GM21717 (cell line): ENCODE measurements around the gene ADGRA1.

Experiments used
- ATAC-seq: cut with Tn5 transposase; IDR thresholded peaks from one replicate; pipeline ENCODE4 v1.9.1; 2021; ENCODE audit warnings: mild to moderate bottlenecking, moderate library complexity; ENCODE audit not compliant: unreplicated experiment

Gene ADGRA1

DNA sequence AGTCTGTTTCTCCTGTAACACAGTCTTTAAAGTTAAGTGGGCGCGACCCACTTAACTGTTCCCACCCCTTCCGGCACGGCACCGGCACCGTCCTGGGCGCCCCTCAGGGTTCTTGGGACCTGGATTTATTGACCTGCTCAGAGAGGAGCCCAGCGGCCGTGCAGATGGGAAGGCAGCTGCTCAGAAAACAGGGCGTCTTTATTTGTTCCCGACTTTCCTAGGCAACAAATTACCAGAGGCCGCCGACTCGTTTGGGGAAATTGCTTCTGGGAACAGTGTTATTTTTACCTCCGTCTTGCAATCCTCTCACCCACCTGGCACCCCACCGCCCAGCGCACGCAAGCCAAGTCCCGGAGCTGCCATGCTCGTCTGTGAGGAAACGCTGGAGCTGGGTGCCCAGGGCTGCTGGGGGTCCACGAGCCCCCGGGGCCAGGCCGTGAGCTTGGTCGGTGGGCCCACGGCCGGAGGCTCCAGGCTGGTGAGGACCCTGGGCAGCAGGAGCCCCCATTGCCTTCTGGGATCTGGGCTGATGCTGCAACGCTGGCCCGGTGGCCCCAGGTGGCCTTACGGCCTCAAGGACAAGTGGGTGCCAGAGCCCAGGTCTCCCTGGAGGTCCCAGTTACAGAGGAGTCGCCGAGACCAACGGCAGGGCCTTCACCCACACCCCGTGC lies 14.9 kb upstream of the ADGRA1 start:
- no peak for ATAC-seq

DNA sequence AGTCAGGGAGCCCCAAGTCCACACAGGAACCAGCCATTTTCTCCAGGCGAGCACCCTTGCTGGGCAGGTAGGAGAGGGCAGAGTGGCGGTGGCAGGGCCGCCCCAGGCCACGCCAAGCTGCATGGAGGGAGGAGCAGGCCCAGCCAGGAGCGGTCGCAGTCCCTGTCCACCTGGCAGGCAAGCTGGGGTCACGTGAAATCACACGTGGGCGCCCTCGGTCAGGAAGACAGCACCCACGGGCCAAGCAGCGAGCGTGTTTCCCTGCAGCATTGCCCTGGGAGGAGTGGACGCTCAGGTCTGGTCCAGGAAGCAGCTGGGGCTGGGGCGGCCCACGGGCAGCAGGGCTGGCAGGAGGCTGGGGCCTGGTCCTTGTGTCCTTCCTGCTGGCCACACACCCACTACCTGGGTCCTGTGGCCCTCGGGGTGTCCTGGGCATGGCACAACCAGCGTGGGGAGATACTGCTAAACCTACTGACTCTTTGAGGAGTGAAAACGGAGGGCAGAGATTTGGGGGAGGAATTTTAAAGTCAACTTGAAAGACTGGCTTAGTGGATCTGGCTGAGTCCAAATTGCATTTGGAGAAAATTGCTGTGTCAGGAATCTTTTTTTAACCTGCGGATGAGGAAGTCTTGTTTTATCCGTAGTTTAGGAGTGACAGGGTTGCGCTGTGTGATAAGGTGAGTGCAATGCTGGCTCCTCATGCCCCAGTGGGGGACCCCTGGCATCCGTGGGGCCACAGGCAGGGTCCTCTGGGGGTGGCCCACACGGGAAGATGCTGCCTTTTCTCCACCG lies 12.2 kb upstream of the ADGRA1 start:
- no peak for ATAC-seq

DNA sequence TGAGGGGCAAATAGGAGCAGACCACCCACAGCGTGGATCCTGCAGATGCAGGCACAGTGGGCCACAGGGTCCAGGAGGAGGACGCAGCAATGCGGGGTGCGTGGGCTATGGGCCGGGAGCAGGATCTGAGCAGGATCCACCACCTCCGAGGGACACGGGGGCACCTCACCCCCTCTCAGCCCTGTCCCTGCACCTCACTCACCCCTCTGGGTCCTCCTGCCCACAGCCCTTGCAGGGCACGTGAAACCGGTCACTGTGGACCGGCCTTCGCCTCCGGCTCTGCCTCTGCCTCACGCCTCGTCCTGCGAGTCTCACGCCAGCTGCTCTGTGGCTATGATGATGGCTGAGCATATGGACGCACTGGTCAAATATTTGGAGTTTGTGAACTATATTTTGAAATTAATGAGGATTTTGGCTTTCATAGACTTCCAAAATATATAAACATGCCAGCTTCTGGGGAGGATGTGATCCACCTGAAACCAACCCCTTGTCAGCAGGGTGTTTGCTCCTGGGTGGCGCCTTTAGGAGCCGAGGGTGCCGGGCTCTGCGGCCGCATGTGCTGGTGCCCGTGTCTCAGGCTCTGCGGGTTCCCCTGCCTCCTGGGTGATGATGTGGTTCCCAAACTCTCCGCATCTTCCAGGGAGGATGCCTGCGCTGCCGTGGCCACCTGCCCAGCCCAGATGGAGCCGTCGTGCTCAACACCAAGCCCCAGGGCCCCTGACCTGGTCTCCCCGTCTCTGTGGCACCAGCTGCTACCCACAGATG lies 11.3 kb upstream of the ADGRA1 start:
- no peak for ATAC-seq

DNA sequence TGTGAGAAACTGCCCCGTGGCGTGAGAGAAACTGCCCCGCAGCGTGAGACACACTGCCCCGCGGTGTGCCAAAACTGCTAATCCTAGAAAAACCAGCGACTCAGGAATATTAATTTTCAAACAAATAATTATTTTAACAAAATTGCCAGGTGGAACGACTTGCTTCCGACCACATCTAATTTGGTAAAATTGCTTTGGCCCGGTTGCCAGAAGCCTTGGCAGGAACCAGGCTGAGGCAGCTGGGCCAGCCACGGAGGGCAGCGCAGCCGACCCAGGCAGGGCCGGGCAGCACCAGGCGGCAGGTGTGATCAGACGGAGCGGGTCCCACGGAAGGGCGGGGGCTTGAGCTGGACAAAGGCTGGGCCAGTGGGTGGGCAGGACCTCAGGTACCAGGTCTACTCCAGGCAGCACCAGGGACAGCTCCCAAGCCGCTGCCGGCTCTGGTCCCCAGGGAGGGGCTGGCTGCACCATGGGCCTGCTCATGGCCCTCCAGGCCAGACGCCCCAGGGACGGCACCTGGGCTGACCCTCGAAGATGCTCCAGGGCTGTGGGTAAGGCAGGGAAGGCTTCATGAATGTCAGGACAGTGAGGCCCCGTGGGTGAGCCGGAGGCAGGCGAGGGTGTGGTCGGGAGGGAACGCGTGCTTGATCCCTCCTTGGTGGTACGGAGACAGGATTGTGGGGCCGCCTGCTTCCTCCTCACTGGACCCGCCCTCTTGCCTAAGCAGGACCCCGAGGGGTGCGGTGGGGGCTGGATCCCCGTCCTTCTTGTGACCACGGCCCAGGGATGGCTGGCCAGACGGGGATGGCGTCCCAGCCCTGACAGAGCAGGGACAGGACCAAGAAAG lies 7.7 kb upstream of the ADGRA1 start:
- ATAC-seq, result no peak

DNA sequence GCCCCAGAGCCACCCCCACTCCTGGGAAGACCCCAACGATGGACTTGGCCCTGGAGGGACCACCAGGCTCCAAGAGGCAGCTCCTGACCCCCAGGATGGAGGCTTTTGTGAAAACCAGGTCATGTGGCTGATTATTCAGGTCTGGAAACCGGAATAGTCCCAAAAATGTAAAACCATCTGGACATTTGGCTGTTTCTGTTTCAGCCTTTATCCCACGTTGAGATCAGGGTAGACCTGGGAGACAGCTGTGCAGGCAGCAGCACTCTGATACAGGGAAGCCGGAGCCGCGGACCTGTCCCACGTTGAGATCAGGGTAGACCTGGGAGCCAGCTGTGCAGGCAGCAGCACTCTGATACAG lies 7.1 kb upstream of the ADGRA1 start:
- ATAC-seq, result no peak

DNA sequence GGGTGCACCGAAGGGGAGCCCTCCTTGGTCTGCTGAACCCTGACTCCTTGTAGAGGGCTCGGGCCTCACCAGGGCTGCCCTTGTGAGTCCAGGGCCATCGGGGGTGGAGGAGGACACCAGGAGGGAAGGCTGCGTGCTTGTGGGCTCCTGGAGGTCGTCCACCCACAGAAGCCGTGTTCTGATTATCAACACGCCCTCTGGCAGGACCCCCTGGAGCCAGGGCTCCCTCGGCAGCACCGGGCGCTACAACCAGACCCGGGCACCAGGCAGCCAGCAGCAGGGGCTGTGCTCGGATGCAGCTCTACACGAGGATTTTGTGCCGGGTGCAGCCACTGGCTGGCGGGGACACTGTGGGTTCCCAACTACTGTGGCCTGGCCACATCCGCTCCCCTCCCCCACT lies 6.1 kb upstream of the ADGRA1 start:
- ATAC-seq, result no peak

DNA sequence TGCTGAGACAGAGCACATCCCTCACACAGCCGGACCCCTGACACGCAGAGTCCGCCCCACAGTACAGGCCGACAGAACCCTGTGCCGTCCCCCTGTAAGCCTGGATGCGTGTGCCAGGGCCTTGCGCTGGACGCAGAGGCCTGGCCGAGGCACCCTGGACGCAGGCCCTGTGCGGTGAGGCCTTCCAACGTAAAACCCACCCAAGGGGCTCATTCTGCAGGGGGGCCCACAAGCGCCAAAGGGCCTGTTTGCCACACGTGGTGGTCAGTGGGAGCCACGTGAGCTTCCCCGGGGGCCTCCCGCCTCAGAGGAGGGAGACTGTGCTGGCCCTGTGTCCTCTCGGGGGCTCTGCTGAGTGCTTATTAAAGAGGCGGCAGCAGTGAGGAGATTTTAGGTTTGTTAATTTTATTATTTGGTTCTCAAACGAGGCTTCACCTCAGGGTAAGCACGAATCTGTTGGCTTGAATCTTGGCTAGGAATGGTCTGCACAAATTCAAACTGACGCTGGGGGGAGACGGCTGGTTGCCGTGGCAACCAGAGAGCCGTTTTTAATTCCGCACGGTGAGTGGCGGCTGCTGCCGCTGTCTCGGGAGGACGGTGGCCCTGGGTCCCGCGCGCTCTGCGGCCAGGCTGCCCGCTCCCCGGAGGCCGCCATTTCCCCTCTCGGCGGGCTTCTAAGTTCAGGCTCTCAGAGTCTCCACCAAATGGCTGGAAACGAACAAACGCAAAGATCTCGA lies 4.9 kb upstream of the ADGRA1 start:
- no peak for ATAC-seq

DNA sequence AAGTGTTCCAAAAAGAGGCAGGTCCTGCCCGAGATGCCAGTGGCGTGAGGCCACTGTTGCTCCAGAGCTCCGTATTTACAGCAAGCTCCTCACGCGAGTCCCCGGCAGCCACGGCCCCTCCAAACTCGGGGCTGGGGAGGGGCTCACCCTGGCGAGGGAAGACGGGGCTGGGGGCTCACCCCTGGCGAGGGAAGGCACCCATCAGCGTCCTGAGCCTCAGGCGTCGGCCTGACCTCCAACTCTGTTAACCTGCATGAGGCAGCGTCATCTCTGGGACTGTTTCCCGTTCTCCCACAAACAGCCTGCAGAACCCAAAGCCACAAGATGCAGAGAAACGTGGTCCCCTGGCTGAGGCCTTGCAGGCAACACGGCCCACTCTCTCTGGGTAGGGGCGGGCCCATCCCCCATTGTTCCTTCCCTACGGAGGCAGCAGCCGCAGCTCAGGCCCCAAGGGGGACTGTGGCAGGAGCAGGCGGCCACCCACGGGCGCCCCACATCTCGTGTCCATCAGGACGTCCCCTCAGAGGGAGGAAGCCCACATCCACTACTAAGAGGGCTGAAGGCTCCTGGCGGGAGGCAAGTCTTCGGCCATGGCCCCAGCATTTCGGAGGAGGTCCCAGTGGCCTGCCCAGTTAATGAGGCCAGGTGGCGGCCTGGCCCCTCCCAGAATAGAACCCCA lies 4.2 kb upstream of the ADGRA1 start:
- no peak for ATAC-seq

DNA sequence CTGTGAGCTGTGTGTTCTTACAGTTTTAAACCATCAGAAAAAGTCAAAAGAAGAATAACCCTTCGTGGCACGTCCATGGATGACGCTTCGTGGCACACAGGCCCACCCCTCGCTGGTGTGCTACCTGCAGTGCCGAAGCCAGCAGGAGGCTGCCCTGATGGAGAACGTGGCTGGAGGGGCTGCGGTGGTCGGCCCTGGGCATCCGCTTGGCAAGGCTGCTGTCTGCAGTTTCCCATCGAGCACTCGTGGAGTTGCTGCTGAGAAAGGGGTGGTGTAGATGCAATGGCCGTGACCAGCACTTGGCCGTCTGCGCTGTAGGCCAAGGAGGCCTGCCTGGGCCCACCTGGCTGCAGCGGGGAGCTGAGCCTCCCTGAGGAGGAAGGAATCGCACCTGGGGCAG lies 3.2 kb upstream of the ADGRA1 start:
- ATAC-seq, result no peak

DNA sequence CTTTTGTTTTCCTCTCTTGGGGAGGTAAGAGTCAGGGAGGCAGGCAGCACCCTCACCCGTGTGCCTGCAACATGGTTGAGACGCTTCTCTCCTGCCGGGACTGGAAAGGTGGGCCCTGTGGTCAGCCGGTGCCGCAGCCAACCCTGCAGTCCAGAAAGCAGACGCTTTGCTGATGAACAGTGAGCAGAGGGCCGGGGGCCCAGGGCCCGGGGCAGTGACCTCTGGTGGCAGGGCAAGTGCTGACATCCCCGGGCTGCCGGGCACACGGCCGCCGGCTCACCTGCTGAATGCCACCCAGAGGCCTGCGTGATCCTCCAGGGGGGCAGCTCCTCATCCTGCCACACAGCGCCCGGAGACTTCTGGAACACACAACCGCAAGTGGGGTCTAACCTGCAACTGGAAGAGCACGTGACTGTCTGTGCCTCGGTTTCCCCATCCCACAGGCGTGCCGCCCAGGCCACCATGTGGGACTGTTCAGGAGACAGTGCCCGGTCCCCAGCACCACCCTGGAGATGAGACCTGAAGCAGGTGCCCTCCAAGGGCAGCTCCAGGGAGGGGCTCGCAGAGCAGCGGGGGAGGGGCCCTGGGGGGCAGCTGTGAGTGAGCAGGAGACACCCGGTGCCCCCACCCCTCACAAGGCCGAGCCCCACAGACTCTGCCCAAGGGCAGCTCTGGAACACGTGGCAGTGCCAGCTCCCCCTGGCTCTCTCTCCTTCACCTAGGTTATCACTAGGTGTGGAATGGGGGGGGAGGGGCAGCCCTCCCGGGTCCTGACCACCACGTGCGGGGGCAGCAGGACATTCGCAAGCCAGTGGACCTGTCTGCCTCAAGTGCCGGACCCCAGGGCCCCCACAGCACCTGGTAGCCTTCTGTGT lies 2.2 kb upstream of the ADGRA1 start:
- no peak for ATAC-seq

DNA sequence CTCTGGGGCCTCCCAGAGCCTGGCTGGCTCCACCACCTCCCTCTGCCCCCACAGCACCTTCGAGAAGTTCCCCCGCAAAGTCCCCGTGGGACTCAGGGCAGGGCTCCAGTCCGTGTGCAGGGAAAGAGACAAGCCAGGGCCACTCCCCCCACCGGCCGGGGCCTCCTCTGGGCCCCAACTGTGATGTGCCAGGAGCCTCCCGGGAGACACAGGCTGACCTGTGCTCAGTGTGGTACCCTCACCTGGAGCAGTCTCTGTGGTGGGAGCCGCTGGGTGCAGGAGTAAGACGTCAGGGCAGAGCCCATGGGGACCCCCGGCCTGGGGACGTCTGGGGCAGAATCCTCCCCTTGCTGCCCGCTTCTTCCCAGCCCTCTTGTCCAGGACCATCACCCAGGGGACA lies 1.5 kb upstream of the ADGRA1 start:
- no peak for ATAC-seq

DNA sequence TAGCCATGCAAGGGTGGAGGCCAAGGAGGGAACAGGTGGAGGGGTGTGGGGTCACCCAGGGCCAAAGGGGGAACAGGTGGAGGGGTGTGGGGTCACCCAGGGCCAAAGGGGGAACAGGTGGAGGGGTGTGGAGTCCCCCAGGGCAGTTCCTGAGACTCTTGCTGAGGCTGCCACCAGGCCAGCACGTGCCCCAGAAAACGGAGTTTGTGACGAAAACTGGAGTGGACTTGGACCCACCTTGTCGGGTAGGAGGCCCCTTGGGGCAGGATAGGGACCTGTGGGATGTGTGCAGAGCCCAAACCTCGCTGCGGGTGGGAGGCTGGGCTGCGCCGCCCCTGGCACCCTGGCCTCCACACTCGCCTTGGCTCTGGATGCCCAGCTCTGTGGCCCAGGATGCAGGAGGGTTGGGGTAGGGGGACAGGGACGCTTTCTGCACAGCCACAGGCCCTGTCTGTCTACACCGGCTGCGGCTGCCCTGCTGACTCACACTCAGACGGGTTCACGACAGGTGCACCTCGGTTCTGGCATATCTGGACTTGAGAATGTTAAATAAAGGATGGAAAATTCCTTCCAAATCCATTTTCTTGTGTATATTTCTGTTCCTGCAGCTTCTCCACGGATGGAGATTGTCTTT lies 562 bp upstream of the ADGRA1 start:
- ATAC-seq, result no peak

DNA sequence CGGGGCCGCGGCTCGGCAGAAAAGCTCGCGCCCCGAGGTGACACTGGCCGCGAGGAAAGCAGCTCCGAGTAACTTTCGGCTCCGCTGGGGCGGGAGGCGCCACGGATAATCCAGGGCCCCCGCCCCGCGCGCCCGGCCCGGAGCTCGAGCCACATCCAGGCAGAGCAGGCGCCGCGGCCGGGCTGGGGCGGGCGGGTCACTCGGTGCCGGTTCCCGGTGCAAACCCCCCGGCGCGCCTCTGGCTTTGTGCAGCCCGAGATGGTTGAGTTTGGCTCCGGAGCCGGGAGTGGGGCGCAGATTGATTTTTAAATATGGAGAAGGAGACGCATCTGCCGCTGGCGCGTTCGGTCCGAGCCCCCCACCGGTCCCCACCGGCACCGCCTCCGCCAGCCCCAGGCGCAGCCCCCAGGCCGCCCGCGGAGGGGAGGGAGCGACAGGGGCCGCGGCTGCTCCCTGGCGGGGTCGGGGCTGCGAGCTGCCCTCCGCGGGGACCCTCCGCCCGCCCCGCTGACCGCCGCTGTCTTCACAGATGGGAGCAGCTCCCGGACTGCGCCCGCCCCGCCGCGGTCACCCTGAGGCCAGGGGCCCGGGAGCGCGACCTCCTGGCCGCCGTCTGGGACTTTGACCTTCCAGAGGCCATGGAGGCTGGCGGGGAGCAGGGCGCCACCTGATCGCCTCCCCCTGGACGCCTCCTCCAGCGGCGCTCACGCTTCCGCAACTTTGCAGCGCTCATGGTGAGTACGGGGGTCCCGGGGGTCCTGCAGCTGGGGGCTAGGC lies 643 bp downstream of the ADGRA1 start:
- no peak for ATAC-seq

DNA sequence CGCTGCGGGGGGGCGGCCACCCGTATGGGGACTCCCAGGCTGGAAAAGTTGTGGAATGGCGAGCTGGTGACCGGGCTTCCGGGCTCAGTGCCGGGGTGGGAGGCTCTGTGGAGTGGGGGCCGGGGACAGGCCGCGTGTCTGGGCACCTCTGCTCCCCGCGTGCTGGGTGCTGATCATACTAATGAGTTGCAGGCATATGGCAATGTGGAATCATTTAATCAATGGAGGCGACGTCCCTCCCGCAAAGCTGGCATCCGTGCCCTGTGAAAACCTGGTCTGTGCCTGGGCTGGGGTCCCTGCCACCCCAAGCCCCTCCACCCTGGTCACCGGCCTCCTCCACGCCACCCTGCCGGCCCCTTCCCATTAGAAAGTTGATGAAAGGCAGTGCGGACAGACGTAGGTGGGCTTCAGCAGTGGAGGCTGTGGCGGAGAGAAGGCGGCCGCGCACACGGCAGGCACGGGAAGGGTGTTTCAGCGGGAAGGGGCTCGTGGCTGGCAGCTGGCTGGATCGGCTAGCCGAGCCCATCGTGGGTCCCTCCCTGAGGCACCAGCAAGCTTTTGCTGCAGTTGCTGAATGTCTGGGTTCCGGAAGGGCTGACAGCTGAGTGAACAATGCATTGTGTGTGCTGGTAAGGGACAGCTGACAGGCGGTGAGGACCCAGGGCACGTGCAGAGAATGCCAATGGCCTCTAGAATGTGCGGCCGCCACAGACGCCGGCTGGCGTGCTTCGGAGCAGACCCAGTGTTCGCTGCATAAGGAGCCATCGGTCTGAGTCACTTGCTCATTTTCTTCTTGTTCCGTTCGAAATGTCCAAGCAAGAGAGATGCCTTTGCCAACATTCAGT lies 1.5 kb downstream of the ADGRA1 start:
- no peak for ATAC-seq

DNA sequence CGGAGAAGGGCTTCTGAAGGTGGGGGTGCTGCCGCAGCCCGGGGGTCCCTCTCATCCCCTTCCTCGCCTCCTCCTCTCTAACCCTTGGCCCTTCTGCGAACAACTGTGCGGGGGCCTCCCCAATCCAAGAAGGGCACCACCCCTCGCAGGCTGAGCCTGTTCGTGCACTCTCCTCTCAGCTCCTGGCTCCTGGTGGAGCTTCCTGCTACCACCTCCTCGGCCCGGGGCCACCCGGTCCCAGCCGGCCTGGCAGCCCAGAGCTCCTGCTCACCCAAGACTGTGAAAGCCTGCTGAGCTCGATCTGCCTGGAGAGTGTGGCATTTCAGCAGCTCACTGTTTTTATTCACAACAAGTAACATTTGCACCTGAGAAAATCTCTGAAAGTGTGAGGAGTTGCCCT lies 2.4 kb downstream of the ADGRA1 start:
- ATAC-seq, result no peak

DNA sequence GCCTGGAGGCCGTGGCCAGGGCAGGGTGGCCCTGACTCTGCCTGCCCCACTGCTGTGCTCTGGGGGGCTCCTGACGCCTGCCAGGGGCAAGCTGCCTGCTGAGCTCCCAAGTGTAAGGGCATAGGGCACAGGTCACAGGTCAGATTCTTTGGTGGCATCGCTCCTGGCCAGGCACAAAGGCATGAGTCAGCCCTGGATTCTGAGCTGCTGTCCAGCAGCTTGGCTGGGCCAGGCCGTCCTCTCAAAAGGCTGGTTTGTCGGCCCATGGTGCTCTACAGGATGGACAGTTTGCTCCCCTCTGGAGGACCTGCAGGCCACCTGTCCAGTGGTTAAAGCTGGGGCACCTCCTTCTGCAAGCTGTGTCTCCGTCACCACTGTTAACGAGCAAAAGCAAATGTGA lies 2.9 kb downstream of the ADGRA1 start:
- ATAC-seq, result no peak

DNA sequence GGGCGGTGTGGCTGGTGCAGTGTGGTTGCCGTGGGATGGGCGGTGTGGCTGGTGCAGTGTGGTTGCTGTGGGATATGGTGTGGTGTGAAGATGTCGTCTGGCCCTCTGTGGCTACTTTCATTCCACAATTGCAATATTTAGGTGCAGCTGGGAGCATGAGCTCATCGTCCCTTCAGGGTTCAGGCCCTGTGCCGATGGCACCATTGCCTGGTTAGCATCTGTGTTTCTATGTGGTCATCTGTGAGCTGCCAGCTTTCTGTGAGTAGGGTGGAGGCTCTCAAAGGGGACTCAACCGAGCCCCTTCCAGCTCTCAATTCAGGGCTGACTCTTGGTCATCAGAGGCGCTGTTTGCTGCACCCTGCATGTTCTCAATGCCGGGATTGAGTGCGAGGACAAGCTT lies 3.6 kb downstream of the ADGRA1 start:
- no peak for ATAC-seq
